Spleen (tissue), 7 donors: Measurements from ENCODE around the gene SHMT2.

Source experiments
- CTCF ChIP-seq, 11 experiments: fragments of 200-600 bp in 7 of 11; fragments of 450-650 bp in 4 of 11; sonication (generic) in 4 of 11; IDR thresholded peaks in 8 of 11; conservative IDR thresholded peaks in 3 of 11; 1 replicate in 7 of 11; 2 replicates in 4 of 11; pipeline versions ENCODE4 v1.4.0 to v1.8.0; 2016 to 2021; ENCODE audit warnings: antibody characterized with exemption in 11 of 11, inconsistent platforms in 4 of 11, mild to moderate bottlenecking in 1 of 11
- POLR2A ChIP-seq, 3 donors: fragments of 450-650 bp; IDR thresholded peaks; one replicate each; pipeline ENCODE4 v1.5.1; 2017; ENCODE audit warnings: antibody characterized with exemption in 3 of 3, mild to moderate bottlenecking in 1 of 3
- POLR2AphosphoS5 ChIP-seq, 3 donors: sonication (generic); formaldehyde crosslinking; IDR thresholded peaks; one replicate each; pipeline ENCODE4 v1.5.1; 2017; ENCODE audit warnings: antibody characterized with exemption in 3 of 3
- donor health status: DM: no; HTN: no; CAD: no; lungs with moderate emphysema.
- donor health status: DM: no; HTN: no; CAD: no.
- donor health status: DM: no; HTN: no; CAD: no.

GRCh38 chr12:57196439-57196838 lies 33.1 kb upstream of the SHMT2 start:
- TF ChIP-seq POLR2A (IDR thresholded peaks at IDR 0.05) (no peak), CTCF (IDR thresholded peaks at IDR 0.05 in 8 of 11, conservative IDR thresholded peaks at IDR 0.05 in 3 of 11) (no peak), POLR2AphosphoS5 (IDR thresholded peaks at IDR 0.05) (no peak)
